Endothelial cell of umbilical vein (primary cell): ENCODE measurements around the gene SEC31A. TPM values are rescaled to one million over a fixed set of nuclear protein-coding genes. Genes with fewer than 3 reads are reported as not detected.

ENCODE experiments used
- BruUV-seq: library from RNA; stranded (reverse); fragments of 400-500 nt; replicated peaks from 2 replicates; lab custom pipeline; 2021; lab: Mats Ljungman, UMichigan
- CTCF ChIA-PET: fragments of 300-600, 350-600 bp; sonication (Branson Sonifier 250); formaldehyde crosslinking; loops from one replicate; lab custom pipeline; 2021; ENCODE audit warnings: antibody characterized with exemption, inconsistent platforms; lab: Charles Lee
- POLR2A ChIA-PET: fragments of 300-600, 350-600 bp; sonication (Branson Sonifier 250); formaldehyde crosslinking; loops from one replicate; lab custom pipeline; 2021; ENCODE audit warnings: antibody characterized with exemption, inconsistent platforms; lab: Charles Lee
- DNase-seq: peaks from one replicate; pipeline ENCODE4 v3.0.0-alpha.2; 2011; ENCODE audit warnings: low read depth, low spot score
- FAIRE-seq: peaks from 2 replicates; lab custom pipeline; 2011; peaks lifted over from hg19 to GRCh38; lab: Jason Lieb, UNC
- H2AFZ ChIP-seq: 2 replicates; pipeline ENCODE4 v1.6.0; 2012; ENCODE audit warnings: low read depth, low read length, control low read depth, inconsistent platforms
- H3K27ac ChIP-seq: 2 replicates; pipeline ENCODE4 v1.5.1; 2011; ENCODE audit warnings: low read depth, mild to moderate bottlenecking, control low read depth, low read length, moderate library complexity; ENCODE audit not compliant: insufficient read depth
- H3K27me3 ChIP-seq, 2 experiments: 2 replicates each; pipeline versions ENCODE4 v1.6.0 to v1.6.1; 2011; ENCODE audit warnings: low read length in 2 of 2, mixed read lengths in 1 of 2; ENCODE audit not compliant: control insufficient read depth in 2 of 2, insufficient read depth in 2 of 2
- H3K36me3 ChIP-seq, 2 experiments: 2 replicates in 1 of 2; 3 replicates in 1 of 2; pipeline ENCODE4 v1.5.1; 2011; ENCODE audit warnings: low read length in 2 of 2, mild to moderate bottlenecking in 1 of 2, moderate library complexity in 1 of 2; ENCODE audit not compliant: control insufficient read depth in 2 of 2, insufficient read depth in 2 of 2; ENCODE audit errors: extremely low read depth in 1 of 2
- H3K4me1 ChIP-seq: 3 replicates; pipeline ENCODE4 v1.5.1; 2011; ENCODE audit warnings: mild to moderate bottlenecking, low read length; ENCODE audit not compliant: control insufficient read depth, insufficient read depth; ENCODE audit errors: extremely low read depth
- H3K4me2 ChIP-seq: 2 replicates; pipeline ENCODE4 v1.6.1; 2011; ENCODE audit warnings: low read length, control low read depth, mixed read lengths; ENCODE audit not compliant: insufficient read depth
- H3K4me3 ChIP-seq, 3 experiments: fragments of 200-600 bp in 1 of 3; sonication (generic), shearing (Covaris generic) in 1 of 3; replicated peaks in 1 of 3; 2 replicates each; pipeline ENCODE4 v1.5.1; 2011 to 2016; ENCODE audit warnings: control low read depth in 3 of 3, low read length in 3 of 3, mild to moderate bottlenecking in 2 of 3, inconsistent platforms in 1 of 3, low read depth in 1 of 3, moderate library complexity in 1 of 3; ENCODE audit not compliant: insufficient read depth in 1 of 3
- H3K79me2 ChIP-seq: 2 replicates; pipeline ENCODE4 v1.6.0; 2012; ENCODE audit warnings: low read length, inconsistent platforms; ENCODE audit not compliant: control insufficient read depth, insufficient read depth
- H3K9ac ChIP-seq: replicated peaks from 2 replicates; pipeline ENCODE3; 2011; ENCODE audit warnings: low read length, control low read depth; ENCODE audit not compliant: insufficient read depth; ENCODE audit errors: extremely low read depth
- H3K9me1 ChIP-seq: replicated peaks from 3 replicates; pipeline ENCODE4 v1.6.0; 2011; ENCODE audit warnings: mild to moderate bottlenecking, low read length; ENCODE audit not compliant: control insufficient read depth, insufficient read depth; ENCODE audit errors: extremely low read depth
- H3K9me3 ChIP-seq: replicated peaks from 2 replicates; pipeline ENCODE4 v1.5.1; 2012; ENCODE audit warnings: low read length, inconsistent platforms; ENCODE audit not compliant: control insufficient read depth, insufficient read depth
- H4K20me1 ChIP-seq: replicated peaks from 2 replicates; pipeline ENCODE3; 2011; ENCODE audit warnings: mild to moderate bottlenecking, low read length; ENCODE audit not compliant: control insufficient read depth, insufficient read depth; ENCODE audit errors: extremely low read depth
- CTCF ChIP-seq, 2 donors: IDR thresholded peaks; 1 replicate in 1 of 2; 2 replicates in 1 of 2; pipeline ENCODE4 v1.5.1; 2011; ENCODE audit warnings: low read length in 2 of 2, mild to moderate bottlenecking in 2 of 2, moderate library complexity in 2 of 2, control low read depth in 1 of 2, inconsistent platforms in 1 of 2, low read depth in 1 of 2; ENCODE audit not compliant: insufficient read depth in 1 of 2; ENCODE audit errors: extremely low read depth in 1 of 2
- EZH2 ChIP-seq: IDR thresholded peaks from 2 replicates; pipeline ENCODE4 v1.6.1; 2012; ENCODE audit warnings: borderline replicate concordance, low read depth, mild to moderate bottlenecking, moderate library complexity, low read length, inconsistent platforms; ENCODE audit not compliant: severe bottlenecking
- FOS ChIP-seq: IDR thresholded peaks from 2 replicates; pipeline ENCODE4 v1.6.1; 2011; ENCODE audit warnings: mild to moderate bottlenecking, low read length, moderate library complexity, borderline replicate concordance; ENCODE audit not compliant: insufficient read depth
- GATA2 ChIP-seq: IDR thresholded peaks from 2 replicates; pipeline ENCODE4 v1.7.0; 2011; ENCODE audit warnings: low read depth, mild to moderate bottlenecking, moderate library complexity, mixed read lengths, low read length; ENCODE audit not compliant: insufficient read length, insufficient read depth
- JUN ChIP-seq: IDR thresholded peaks from 2 replicates; pipeline ENCODE4 v1.6.1; 2011; ENCODE audit warnings: borderline replicate concordance, low read depth; ENCODE audit not compliant: insufficient read length, insufficient read depth
- MYC ChIP-seq: IDR thresholded peaks from one replicate; pipeline ENCODE4 v1.6.1; 2011; ENCODE audit warnings: mild to moderate bottlenecking, low read depth, low read length
- POLR2A ChIP-seq: IDR thresholded peaks from 2 replicates; pipeline ENCODE4 v1.6.1; 2012; ENCODE audit warnings: low read depth, mild to moderate bottlenecking, control low read depth, low read length
- POLR2AphosphoS5 ChIP-seq: IDR thresholded peaks from 2 replicates; pipeline ENCODE4 v1.6.1; 2012; ENCODE audit warnings: low read depth, mild to moderate bottlenecking, control low read depth, low read length, moderate library complexity; ENCODE audit not compliant: insufficient read depth
- dilution Hi-C: fragments of 300-500 bp; cut with MboI; formaldehyde crosslinking; loops from one replicate; pipeline ENCODE4 v1.15.0; 2019; ENCODE audit warnings: low sequenced_read_pairs; ENCODE audit not compliant: extremely low pct_ligation_motif_present
- intact Hi-C: fragments of 100-400 bp; cut with micrococcal nuclease; formaldehyde crosslinking; loops from one replicate; pipeline ENCODE4 v1.10.0; 2022
- polyA plus RNA-seq, 4 experiments: library from polyadenylated mRNA; depleted of rRNA in 3 of 4; stranded (reverse) in 3 of 4; unstranded in 1 of 4; fragments of >200 nt; gene quantifications; 2 replicates each; pipeline versions ENCODE4 v1.2.1 to v1.2.3, GENCODE V29; 2011 to 2012; ENCODE audit warnings: missing spikeins in 1 of 4
- total RNA-seq: library from RNA; stranded (reverse); gene quantifications from 2 replicates; pipeline ENCODE4 v1.2.3, GENCODE V29; 2021
- TF ChIP-seq, protein P1 (sequence below): IDR thresholded peaks from 2 replicates; pipeline ENCODE4 v1.6.1; 2011; ENCODE audit not compliant: insufficient read depth, insufficient read length

SEC31A gene
- total and polyA plus RNA-seq, 2 donors (not counting 3 experiments of a cell fraction or from before 2014, with no cell fraction given) = 226 to 301 TPM

- TF ChIP-seq CTCF (IDR thresholded peaks at IDR 0.05; ENCODE audit: extremely low read depth in 1 of 2, insufficient read depth in 1 of 2, low read depth in 1 of 2, low read length in 2 of 2) (no peak), POLR2A (no peak), GATA2 (no peak), FOS (no peak), POLR2AphosphoS5 (no peak), MYC (no peak), JUN (no peak), EZH2 (no peak)
- TF ChIP-seq, protein P1, sequence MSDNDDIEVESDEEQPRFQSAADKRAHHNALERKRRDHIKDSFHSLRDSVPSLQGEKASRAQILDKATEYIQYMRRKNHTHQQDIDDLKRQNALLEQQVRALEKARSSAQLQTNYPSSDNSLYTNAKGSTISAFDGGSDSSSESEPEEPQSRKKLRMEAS = no peak
Measured at GRCh38 chr4:82850684-82851083, 40.3 kb downstream of the SEC31A start.

More at GRCh38 chr4:82850684-82851083, 40.3 kb downstream of the SEC31A start:
- DNase-seq = no peak
- Histone ChIP-seq H3K9ac (no peak overlapping the region), H4K20me1 (no peaks in the 10 kb centered on the region), H3K4me2 (no peak overlapping the region), H3K4me3 (no peak overlapping the region), H3K9me1 (no peaks in the 10 kb centered on the region), H3K9me3 (no peaks in the 10 kb centered on the region), H3K4me1 (no peaks in the 10 kb centered on the region), H3K36me3 (peaks cover 23 to 55% of the 10 kb centered on the region in 2 experiments), H3K79me2 (peaks cover 10% of the 10 kb centered on the region), H3K27me3 (no peaks in the 10 kb centered on the region), H2AFZ (no peak overlapping the region), H3K27ac (no peak overlapping the region)
- intact Hi-C loops (loop anchor here (5.0 kb wide), 1 partner anchor 432 kb away; the partner anchor contains the start of gene COQ2), dilution Hi-C loops (no loop called here)
- POLR2A ChIA-PET = interaction anchor here (0.6 kb wide), 1 partner anchor 9 kb away, joined by 5 read pairs; no protein-coding TSS in a partner anchor
- BruUV-seq = no TSS peak
- no peak for FAIRE-seq
- CTCF ChIA-PET = interaction anchor here (0.9 to 3.3 kb wide), 7 partner anchors 9 to 431 kb away, joined by 3 to 17 read pairs (median 12); no protein-coding TSS in a partner anchor
